ENCODE results near the gene FUZ. TPM values are rescaled to one million over a fixed set of nuclear protein-coding genes. Genes with fewer than 3 reads are reported as not detected.

The FUZ gene
- polyA plus RNA-seq, 4 donors = 4.1 to 21.0 (median 10.0) TPM

- Histone ChIP-seq H3K27me3 (ENCODE audit: control insufficient read depth in 3 of 3, insufficient read depth in 3 of 3, low read length in 3 of 3) (no peaks in the 10 kb centered on the region), H3K4me1 (ENCODE audit: control insufficient read depth in 3 of 3, insufficient read depth in 2 of 3, low read depth in 1 of 3, low read length in 2 of 3) (peaks cover 0 to 28% (median 4%) of the 10 kb centered on the region in 3 donors), H3K36me3 (ENCODE audit: control insufficient read depth in 3 of 3, insufficient read depth in 2 of 3, low read depth in 1 of 3, low read length in 3 of 3) (peaks cover 0 to 38% (median 0%) of the 10 kb centered on the region in 3 donors), H3K9me3 (ENCODE audit: control insufficient read depth in 2 of 2, insufficient read depth in 1 of 2, low read depth in 1 of 2, low read length in 1 of 2) (no peaks in the 10 kb centered on the region), H3K4me3 (ENCODE audit: low read depth in 1 of 3, low read length in 3 of 3) (peak overlapping the region; percentile 54 to 75 (median 63)), H3K27ac (ENCODE audit: low read depth in 1 of 3, low read length in 2 of 3) (peak overlapping the region; percentile 33 to 88 (median 65))
- DNase-seq (peak; percentile 48 to 76), FAIRE-seq (no peak)
- WGBS, 3 donors = 9 to 10% (median 9%) methylated on average over 45 to 50 of the region's 50 CpGs
These were observed 3.7 kb downstream of the FUZ start for GRCh38 chr19:49809160-49809940.

DNA sequence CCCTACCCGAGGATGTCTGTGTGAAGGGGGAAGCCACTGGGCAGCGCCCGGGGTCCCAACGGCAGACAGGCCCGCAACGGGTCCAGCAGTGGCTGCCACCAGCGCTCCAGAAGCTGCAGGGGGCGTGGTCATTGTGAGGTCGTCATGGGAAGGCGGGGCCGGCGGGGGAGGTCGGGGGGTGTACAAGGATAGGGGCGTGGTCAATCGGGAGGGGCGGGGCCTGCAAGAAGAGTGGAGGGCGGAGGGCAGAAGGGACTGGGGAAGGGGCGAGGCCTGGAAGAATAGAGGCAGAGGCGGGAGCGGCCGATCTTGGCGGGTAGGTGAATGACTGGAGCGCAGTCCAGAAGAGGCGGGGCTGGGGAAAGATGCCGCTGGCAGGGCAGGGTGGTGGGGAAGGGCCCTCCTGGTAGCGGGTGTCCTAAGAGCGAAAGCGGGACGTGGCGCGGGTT, 4.4 kb downstream of the FUZ start:
- DNase-seq (peak; percentile 80 to 91), FAIRE-seq (no peak)
- 2 to 5% (median 4%) methylated on average over 27 to 31 of the region's 31 CpGs for WGBS, 3 donors
- peak overlapping the region; percentile 33 to 88 (median 65) for H3K27ac ChIP-seq (ENCODE audit: low read depth in 1 of 3, low read length in 2 of 3)
- peaks cover 0 to 28% (median 4%) of the 10 kb centered on the region in 3 donors for H3K4me1 ChIP-seq (ENCODE audit: control insufficient read depth in 3 of 3, insufficient read depth in 2 of 3, low read depth in 1 of 3, low read length in 2 of 3)
- peaks cover 0 to 43% (median under 1%) of the 10 kb centered on the region in 3 donors for H3K36me3 ChIP-seq (ENCODE audit: control insufficient read depth in 3 of 3, insufficient read depth in 2 of 3, low read depth in 1 of 3, low read length in 3 of 3)
- no peaks in the 10 kb centered on the region for H3K9me3 ChIP-seq (ENCODE audit: control insufficient read depth in 2 of 2, insufficient read depth in 1 of 2, low read depth in 1 of 2, low read length in 1 of 2)
- peak overlapping the region; percentile 54 to 75 (median 63) for H3K4me3 ChIP-seq (ENCODE audit: low read depth in 1 of 3, low read length in 3 of 3)
- no peaks in the 10 kb centered on the region for H3K27me3 ChIP-seq (ENCODE audit: control insufficient read depth in 3 of 3, insufficient read depth in 3 of 3, low read length in 3 of 3)

GRCh38 chr19:49807904-49808675, 5.0 kb downstream of the FUZ start:
- Histone ChIP-seq H3K27me3 (ENCODE audit: control insufficient read depth in 3 of 3, insufficient read depth in 3 of 3, low read length in 3 of 3) (no peaks in the 10 kb centered on the region), H3K4me1 (ENCODE audit: control insufficient read depth in 3 of 3, insufficient read depth in 2 of 3, low read depth in 1 of 3, low read length in 2 of 3) (peaks cover 0 to 28% (median 4%) of the 10 kb centered on the region in 3 donors), H3K27ac (ENCODE audit: low read depth in 1 of 3, low read length in 2 of 3) (peak overlapping the region in 1 of 3 donors; percentile 23), H3K36me3 (ENCODE audit: control insufficient read depth in 3 of 3, insufficient read depth in 2 of 3, low read depth in 1 of 3, low read length in 3 of 3) (peaks cover 0 to 49% (median 4%) of the 10 kb centered on the region in 3 donors), H3K9me3 (ENCODE audit: control insufficient read depth in 2 of 2, insufficient read depth in 1 of 2, low read depth in 1 of 2, low read length in 1 of 2) (no peaks in the 10 kb centered on the region), H3K4me3 (ENCODE audit: low read depth in 1 of 3, low read length in 3 of 3) (peak overlapping the region in 1 of 3 donors; percentile 75)
- 82 to 84% (median 84%) methylated on average over 20 of the region's 20 CpGs for WGBS, 3 donors
- no peak for FAIRE-seq
- no peak for DNase-seq

GRCh38 chr19:49807058-49807903, 5.8 kb downstream of the FUZ start:
- Histone ChIP-seq H3K9me3 (ENCODE audit: control insufficient read depth in 2 of 2, insufficient read depth in 1 of 2, low read depth in 1 of 2, low read length in 1 of 2) (no peaks in the 10 kb centered on the region), H3K4me1 (ENCODE audit: control insufficient read depth in 3 of 3, insufficient read depth in 2 of 3, low read depth in 1 of 3, low read length in 2 of 3) (peaks cover 0 to 33% (median 4%) of the 10 kb centered on the region in 3 donors), H3K36me3 (ENCODE audit: control insufficient read depth in 3 of 3, insufficient read depth in 2 of 3, low read depth in 1 of 3, low read length in 3 of 3) (peaks cover 2 to 58% (median 4%) of the 10 kb centered on the region in 3 donors), H3K4me3 (ENCODE audit: low read depth in 1 of 3, low read length in 3 of 3) (no peak overlapping the region), H3K27ac (ENCODE audit: low read depth in 1 of 3, low read length in 2 of 3) (peak overlapping the region in 1 of 3 donors; percentile 17), H3K27me3 (ENCODE audit: control insufficient read depth in 3 of 3, insufficient read depth in 3 of 3, low read length in 3 of 3) (no peaks in the 10 kb centered on the region)
- no peak for DNase-seq
- WGBS, 3 donors = 83 to 87% (median 85%) methylated on average over 15 to 18 of the region's 18 CpGs
- no peak for FAIRE-seq

DNA sequence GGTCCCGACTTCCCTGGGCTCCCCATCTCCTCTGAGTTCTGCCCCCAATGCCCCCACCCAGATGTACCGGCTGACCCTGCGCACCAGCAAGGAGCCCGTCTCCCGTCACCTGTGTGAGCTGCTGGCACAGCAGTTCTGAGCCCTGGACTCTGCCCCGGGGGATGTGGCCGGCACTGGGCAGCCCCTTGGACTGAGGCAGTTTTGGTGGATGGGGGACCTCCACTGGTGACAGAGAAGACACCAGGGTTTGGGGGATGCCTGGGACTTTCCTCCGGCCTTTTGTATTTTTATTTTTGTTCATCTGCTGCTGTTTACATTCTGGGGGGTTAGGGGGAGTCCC, 6.5 kb downstream of the FUZ start:
- no peaks in the 10 kb centered on the region for H3K27me3 ChIP-seq (ENCODE audit: control insufficient read depth in 3 of 3, insufficient read depth in 3 of 3, low read length in 3 of 3)
- no peaks in the 10 kb centered on the region for H3K9me3 ChIP-seq (ENCODE audit: control insufficient read depth in 2 of 2, insufficient read depth in 1 of 2, low read depth in 1 of 2, low read length in 1 of 2)
- 82 to 85% (median 84%) methylated on average over 8 of the region's 8 CpGs for WGBS, 3 donors
- peak overlapping the region in 1 of 3 donors; percentile 53 for H3K27ac ChIP-seq (ENCODE audit: low read depth in 1 of 3, low read length in 2 of 3)
- peak in 1 of 2 donors; percentile 58 for DNase-seq
- peaks cover 0 to 33% (median 4%) of the 10 kb centered on the region in 3 donors for H3K4me1 ChIP-seq (ENCODE audit: control insufficient read depth in 3 of 3, insufficient read depth in 2 of 3, low read depth in 1 of 3, low read length in 2 of 3)
- H3K4me3 ChIP-seq (ENCODE audit: low read depth in 1 of 3, low read length in 3 of 3) = no peak overlapping the region
- peaks cover 3 to 64% (median 4%) of the 10 kb centered on the region in 3 donors for H3K36me3 ChIP-seq (ENCODE audit: control insufficient read depth in 3 of 3, insufficient read depth in 2 of 3, low read depth in 1 of 3, low read length in 3 of 3)
- no peak for FAIRE-seq

DNA sequence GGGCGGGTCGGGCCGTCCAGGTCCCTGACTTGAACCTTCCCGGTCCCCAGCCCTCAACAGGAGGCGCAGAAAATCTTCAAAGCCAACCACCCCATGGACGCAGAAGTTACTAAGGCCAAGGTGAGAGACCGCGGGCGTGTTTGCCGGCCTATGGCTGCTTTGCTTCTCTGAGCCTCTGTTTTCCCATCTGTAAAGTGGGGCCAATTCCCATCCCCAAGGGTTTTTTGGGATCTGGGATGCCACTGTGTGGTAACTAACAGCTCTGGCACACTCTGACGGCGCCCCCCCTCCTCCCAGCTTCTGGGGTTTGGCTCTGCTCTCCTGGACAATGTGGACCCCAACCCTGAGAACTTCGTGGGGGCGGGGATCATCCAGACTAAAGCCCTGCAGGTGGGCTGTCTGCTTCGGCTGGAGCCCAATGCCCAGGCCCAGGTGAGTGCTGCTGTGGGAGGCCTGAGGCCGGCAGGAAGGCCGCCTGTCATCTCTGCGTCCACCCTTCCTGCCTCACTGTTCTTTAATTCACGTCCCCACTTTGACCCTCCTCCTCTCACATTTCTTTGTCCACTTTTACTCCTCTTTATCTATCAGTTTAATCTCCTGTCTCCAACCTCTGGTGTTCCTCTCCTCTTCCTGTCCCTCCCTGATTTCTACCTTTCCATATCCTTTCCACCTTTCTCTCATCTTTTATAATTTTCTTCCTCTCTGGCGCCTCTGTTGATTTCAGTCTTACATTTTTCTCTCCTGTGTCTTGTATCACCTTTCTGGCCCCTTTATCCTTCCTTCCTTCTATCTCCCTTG, 7.1 kb downstream of the FUZ start:
- H3K4me1 ChIP-seq (ENCODE audit: control insufficient read depth in 3 of 3, insufficient read depth in 2 of 3, low read depth in 1 of 3, low read length in 2 of 3) = peaks cover 0 to 33% (median 4%) of the 10 kb centered on the region in 3 donors
- 85 to 86% (median 86%) methylated on average over 20 of the region's 20 CpGs for WGBS, 3 donors
- FAIRE-seq (no peak), DNase-seq (no peak)
- peak overlapping the region in 1 of 3 donors; percentile 53 for H3K27ac ChIP-seq (ENCODE audit: low read depth in 1 of 3, low read length in 2 of 3)
- H3K27me3 ChIP-seq (ENCODE audit: control insufficient read depth in 3 of 3, insufficient read depth in 3 of 3, low read length in 3 of 3) = no peaks in the 10 kb centered on the region
- H3K9me3 ChIP-seq (ENCODE audit: control insufficient read depth in 2 of 2, insufficient read depth in 1 of 2, low read depth in 1 of 2, low read length in 1 of 2) = no peaks in the 10 kb centered on the region
- H3K36me3 ChIP-seq (ENCODE audit: control insufficient read depth in 3 of 3, insufficient read depth in 2 of 3, low read depth in 1 of 3, low read length in 3 of 3) = peaks cover 3 to 67% (median 4%) of the 10 kb centered on the region in 3 donors
- peak overlapping the region in 1 of 3 donors; percentile 25 for H3K4me3 ChIP-seq (ENCODE audit: low read depth in 1 of 3, low read length in 3 of 3)

- H3K4me1 ChIP-seq (ENCODE audit: control insufficient read depth in 3 of 3, insufficient read depth in 2 of 3, low read depth in 1 of 3, low read length in 2 of 3) = peaks cover 0 to 22% (median 0%) of the 10 kb centered on the region in 3 donors
These were observed 9.6 kb downstream of the FUZ start for GRCh38 chr19:49803529-49803856.

More at GRCh38 chr19:49803529-49803856, 9.6 kb downstream of the FUZ start:
- 92 to 94% (median 94%) methylated on average over 6 of the region's 6 CpGs for WGBS, 3 donors
- FAIRE-seq = no peak
- Histone ChIP-seq H3K27ac (ENCODE audit: low read depth in 1 of 3, low read length in 2 of 3) (no peak overlapping the region), H3K27me3 (ENCODE audit: control insufficient read depth in 3 of 3, insufficient read depth in 3 of 3, low read length in 3 of 3) (no peaks in the 10 kb centered on the region), H3K9me3 (ENCODE audit: control insufficient read depth in 2 of 2, insufficient read depth in 1 of 2, low read depth in 1 of 2, low read length in 1 of 2) (no peaks in the 10 kb centered on the region), H3K36me3 (ENCODE audit: control insufficient read depth in 3 of 3, insufficient read depth in 2 of 3, low read depth in 1 of 3, low read length in 3 of 3) (peaks cover 8 to 90% (median 12%) of the 10 kb centered on the region in 3 donors), H3K4me3 (ENCODE audit: low read depth in 1 of 3, low read length in 3 of 3) (no peak overlapping the region)
- DNase-seq = no peak

Data from small intestine (tissue), 7 donors.